Measurements from ENCODE around the gene SH2D1A. TPM values are rescaled to one million over a fixed set of nuclear protein-coding genes. Genes with fewer than 3 reads are reported as not detected.

The SH2D1A gene
- polyA plus RNA-seq, 5 donors: 0.51 to 1.2 (median 0.85) TPM

DNA sequence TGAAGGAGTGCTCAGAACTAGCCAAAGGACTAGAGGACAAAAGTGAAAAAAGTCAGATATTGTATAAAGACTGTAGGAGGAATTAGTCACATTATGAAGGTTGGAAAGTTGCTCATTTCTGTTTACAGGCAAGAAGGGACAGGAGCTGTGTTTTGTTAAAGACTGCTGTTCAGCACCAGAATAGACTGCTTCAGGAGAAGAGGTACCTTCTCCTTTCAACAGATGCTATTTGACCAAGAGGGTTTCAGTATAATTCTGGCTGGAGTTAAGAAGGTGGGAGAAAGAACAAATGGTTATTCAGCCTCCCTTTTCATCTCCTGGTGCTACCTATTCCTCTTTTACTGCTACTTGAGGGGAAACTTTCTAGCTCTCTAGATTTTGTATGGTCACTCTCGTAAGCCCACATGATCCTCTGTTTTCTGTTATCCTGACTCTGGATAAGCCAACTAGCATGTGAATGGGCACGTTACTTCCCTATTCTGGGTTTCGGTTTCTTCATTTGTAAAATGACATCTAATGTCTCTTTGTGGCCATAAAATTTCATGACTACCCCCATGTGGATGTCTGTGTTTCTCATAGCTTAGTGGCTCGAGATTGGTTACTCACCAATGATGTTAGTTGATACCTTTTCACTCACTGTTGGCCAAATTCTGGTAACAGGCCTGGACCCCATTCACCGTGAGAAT lies 68.9 kb downstream of the SH2D1A start:
- no peak for DNase-seq

DNA sequence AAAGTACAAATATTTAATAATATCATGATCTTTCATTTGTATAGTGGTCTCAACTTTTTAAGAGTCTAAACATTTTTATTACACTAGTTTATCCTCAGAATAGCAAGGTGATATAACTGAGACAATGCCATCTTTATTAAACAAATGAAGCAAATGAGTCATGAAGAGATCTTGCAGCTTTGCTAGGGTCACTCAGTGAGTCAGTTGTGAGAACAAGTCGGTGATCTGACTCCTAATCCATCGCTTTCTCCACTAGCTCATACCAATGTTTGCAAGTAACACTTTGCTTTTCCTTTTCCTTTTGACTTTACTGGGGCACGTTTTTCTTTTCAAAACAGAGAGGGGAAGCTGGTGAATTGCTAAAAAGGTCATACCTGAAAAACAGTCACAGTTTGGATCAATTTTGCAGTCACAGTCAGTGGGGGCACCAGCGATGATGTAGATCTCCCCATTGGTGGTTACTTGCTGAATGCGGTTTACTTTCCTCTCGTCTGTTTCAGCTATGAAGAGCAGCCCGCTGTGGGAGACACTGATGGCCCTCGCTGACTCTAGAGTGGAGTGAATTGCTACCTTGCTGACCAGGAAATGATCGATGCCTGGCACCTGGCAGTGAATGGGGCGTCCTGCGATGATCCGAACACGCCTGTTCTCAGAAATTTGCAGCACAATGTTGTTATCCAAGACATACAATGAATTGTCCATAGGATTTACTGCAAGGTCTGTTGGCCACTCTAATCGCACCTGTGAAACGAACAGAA lies 75.7 kb downstream of the SH2D1A start:
- no peak for DNase-seq

Other genes starting within 250 kb of the SH2D1A start
- gene TEX13D, start 13.9 kb upstream of the SH2D1A start, polyA plus RNA-seq (ENCODE audit: insufficient read depth in 1 of 5, insufficient read length in 5 of 5, low replicate concordance in 1 of 5): not detected

All from right lung (tissue), 5 donors.